HTR-8/SVneo (cell line): ENCODE data around the gene CADM3.

Experiments
- DNase-seq: peaks from one replicate; pipeline ENCODE4 v3.0.0; 2011; ENCODE audit warnings: low spot score, mixed read lengths; ENCODE audit not compliant: insufficient read length
- FAIRE-seq: peaks from 2 replicates; lab custom pipeline; 2011; peaks lifted over from hg19 to GRCh38; lab: Jason Lieb, UNC

The CADM3 gene

GRCh38 chr1:159239551-159240220 is 68.3 kb downstream of the CADM3 start:
- no peak for FAIRE-seq
- DNase-seq, result no peak

- no peak for DNase-seq
- no peak for FAIRE-seq
These were observed 75.9 kb downstream of the CADM3 start for GRCh38 chr1:159247266-159247665.

GRCh38 chr1:159248311-159248710 is 76.9 kb downstream of the CADM3 start:
- FAIRE-seq (no peak), DNase-seq (no peak)

- DNase-seq (no peak), FAIRE-seq (no peak)
These were observed 79.3 kb downstream of the CADM3 start for GRCh38 chr1:159250638-159251216.
